ENCODE measurements around the gene LPGAT1.

GRCh38 chr1:211753649-211754251 is 76.8 kb downstream of the LPGAT1 start:
- no peak for TF ChIP-seq EZH2 (IDR thresholded peaks at IDR 0.05)
- TF ChIP-seq POLR2AphosphoS5 (IDR thresholded peaks at IDR 0.05; ENCODE audit: borderline replicate concordance, low read depth, low read length) = no peak
- no peak for TF ChIP-seq FOXP2 (optimal IDR thresholded peaks at IDR 0.05; ENCODE audit: control extremely low read depth, extremely low read length, insufficient read depth)
